Thoracic aorta (tissue), 2 donors: Measurements from ENCODE around the gene RMRP. TPM values are rescaled to one million over a fixed set of nuclear protein-coding genes. Genes with fewer than 3 reads are reported as not detected.

Experiments used
- ATAC-seq: fragments of 150-250 bp; one replicate; pipeline ENCODE4 v1.8.0; 2017; ENCODE audit warnings: low read depth; ENCODE audit not compliant: insufficient number of reproducible peaks, low FRiP score
- DNase-seq: peaks from one replicate; pipeline ENCODE4 v3.0.0-alpha.2; 2020; ENCODE audit warnings: low spot score
- H3K27ac ChIP-seq, 2 donors: fragments of 200-600 bp; sonication (generic); 1 replicate in 1 of 2; 2 replicates in 1 of 2; pipeline ENCODE4 v1.5.1; 2016; ENCODE audit warnings: mild to moderate bottlenecking in 2 of 2, moderate library complexity in 2 of 2
- H3K27me3 ChIP-seq: fragments of 200-600 bp; sonication (generic); replicated peaks from 2 replicates; pipeline ENCODE4 v1.6.0; 2016; ENCODE audit warnings: mild to moderate bottlenecking; ENCODE audit not compliant: insufficient read depth
- H3K36me3 ChIP-seq: fragments of 200-600 bp; sonication (generic); one replicate; pipeline ENCODE4 v1.5.1; 2016
- H3K4me1 ChIP-seq, 2 donors: fragments of 200-600 bp; sonication (generic); 1 replicate in 1 of 2; 2 replicates in 1 of 2; pipeline versions ENCODE4 v1.5.1 to v1.6.0; 2016; ENCODE audit warnings: low read depth in 2 of 2, mild to moderate bottlenecking in 1 of 2; ENCODE audit not compliant: control insufficient read depth in 1 of 2
- H3K4me3 ChIP-seq: fragments of 200-600 bp; sonication (generic); 2 replicates; pipeline ENCODE4 v1.5.1; 2016; ENCODE audit warnings: mild to moderate bottlenecking
- H3K9me3 ChIP-seq: fragments of 200-600 bp; sonication (generic); 2 replicates; pipeline ENCODE4 v1.5.1; 2016
- total RNA-seq, 2 donors: library from RNA; depleted of rRNA; stranded (reverse); fragments of >200 nt; gene quantifications; one replicate each; pipeline versions ENCODE4 v1.1.0 to v1.2.3, GENCODE V29; 2016
- TF ChIP-seq, protein P1 (sequence below): fragments of 200-600 bp; sonication (generic); IDR thresholded peaks from one replicate; pipeline ENCODE4 v1.5.1; 2019; ENCODE audit warnings: antibody characterized with exemption

Gene RMRP
- total RNA-seq, 2 donors from 2014 or later = 1,550 to 5,543 TPM

DNA sequence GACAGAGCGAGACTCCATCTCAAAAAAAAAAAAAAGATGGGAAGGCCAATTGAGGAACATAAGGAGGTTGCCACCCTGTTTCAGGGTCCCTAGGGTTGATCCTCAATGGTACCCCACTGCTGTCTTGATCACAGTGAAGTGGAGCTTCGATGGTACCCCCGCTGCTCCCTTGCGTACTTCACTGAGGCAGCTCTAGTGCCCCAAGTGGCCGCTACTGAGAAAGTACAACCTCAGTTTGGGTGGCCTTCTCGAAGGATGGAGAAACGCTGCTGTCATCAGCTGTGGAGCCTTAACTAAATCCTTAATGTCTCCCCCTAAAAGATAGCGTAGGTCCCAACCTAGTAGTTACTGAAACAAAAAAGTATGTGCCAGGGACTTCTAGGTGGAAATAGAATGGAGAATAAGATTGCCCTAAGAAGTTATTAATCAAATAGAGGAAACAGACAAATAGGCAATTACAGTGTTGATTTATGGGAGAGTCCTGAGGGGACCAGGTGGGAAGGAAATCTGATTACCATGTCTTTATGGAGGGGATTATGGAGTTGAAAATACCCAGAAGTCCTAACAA is 46.5 kb downstream of the RMRP start:
- H3K9me3 ChIP-seq = no peaks in the 10 kb centered on the region
- no peak for DNase-seq
- H3K4me1 ChIP-seq = peaks cover 7 to 10% of the 10 kb centered on the region in 2 donors
- ATAC-seq = no peak
- TF ChIP-seq, protein P1, sequence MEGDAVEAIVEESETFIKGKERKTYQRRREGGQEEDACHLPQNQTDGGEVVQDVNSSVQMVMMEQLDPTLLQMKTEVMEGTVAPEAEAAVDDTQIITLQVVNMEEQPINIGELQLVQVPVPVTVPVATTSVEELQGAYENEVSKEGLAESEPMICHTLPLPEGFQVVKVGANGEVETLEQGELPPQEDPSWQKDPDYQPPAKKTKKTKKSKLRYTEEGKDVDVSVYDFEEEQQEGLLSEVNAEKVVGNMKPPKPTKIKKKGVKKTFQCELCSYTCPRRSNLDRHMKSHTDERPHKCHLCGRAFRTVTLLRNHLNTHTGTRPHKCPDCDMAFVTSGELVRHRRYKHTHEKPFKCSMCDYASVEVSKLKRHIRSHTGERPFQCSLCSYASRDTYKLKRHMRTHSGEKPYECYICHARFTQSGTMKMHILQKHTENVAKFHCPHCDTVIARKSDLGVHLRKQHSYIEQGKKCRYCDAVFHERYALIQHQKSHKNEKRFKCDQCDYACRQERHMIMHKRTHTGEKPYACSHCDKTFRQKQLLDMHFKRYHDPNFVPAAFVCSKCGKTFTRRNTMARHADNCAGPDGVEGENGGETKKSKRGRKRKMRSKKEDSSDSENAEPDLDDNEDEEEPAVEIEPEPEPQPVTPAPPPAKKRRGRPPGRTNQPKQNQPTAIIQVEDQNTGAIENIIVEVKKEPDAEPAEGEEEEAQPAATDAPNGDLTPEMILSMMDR = peak; percentile 57
- no peaks in the 10 kb centered on the region for H3K27me3 ChIP-seq
- no peak overlapping the region for H3K27ac ChIP-seq
- peaks cover 24% of the 10 kb centered on the region for H3K36me3 ChIP-seq
- H3K4me3 ChIP-seq = no peak overlapping the region

DNA sequence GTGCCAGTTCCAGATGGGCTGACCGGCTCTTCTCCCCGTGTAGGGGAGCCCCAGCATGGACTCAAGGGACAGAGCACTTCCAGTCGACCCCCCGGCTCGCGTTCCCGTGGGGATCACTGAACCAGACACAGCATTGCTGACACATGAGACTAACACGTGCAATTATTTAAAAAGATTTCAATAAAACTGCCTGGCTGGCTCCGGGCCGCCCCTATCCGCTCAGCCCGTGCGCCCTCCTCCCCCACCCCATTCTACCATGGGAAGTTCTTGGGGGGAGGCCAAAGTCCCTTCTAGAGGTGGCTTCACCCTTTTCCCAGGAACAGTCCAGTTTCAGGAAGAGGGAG is 48.0 kb downstream of the RMRP start:
- Histone ChIP-seq H3K4me3 (no peak overlapping the region), H3K9me3 (no peaks in the 10 kb centered on the region), H3K27me3 (no peaks in the 10 kb centered on the region), H3K36me3 (peaks cover 24% of the 10 kb centered on the region), H3K4me1 (peaks cover 11 to 15% of the 10 kb centered on the region in 2 donors), H3K27ac (no peak overlapping the region)
- DNase-seq (no peak), ATAC-seq (no peak)
- TF ChIP-seq, protein P1 = no peak

DNA sequence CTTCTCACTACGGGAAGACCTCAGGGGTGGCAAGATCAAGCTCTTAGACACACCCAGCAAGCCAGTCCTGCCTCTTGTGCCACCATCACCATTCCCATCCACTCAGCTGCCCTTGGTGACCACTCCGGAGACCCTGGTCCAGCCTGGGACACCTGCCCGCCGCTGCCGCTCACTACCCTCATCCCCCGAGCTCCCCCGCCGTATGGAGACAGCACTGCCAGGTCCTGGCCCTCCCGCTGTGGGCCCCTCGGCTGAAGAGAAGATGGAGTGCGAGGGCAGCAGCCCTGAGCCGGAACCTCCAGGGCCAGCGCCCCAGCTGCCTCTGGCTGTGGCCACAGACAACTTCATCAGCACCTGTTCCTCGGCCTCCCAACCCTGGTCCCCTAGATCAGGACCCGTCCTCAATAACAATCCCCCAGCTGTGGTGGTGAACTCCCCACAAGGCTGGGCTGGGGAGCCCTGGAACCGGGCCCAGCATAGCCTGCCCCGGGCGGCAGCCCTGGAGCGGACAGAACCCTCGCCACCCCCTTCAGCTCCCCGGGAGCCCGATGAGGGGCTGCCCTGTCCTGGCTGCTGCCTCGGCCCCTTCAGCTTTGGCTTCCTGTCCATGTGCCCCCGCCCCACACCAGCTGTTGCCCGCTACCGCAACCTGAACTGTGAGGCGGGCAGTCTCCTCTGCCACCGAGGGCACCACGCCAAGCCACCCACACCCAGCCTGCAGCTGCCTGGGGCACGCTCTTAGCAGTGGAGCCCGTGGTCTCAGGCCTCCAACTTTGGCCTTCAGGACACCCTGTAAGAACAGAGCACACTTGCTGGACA is 48.6 kb downstream of the RMRP start:
- no peak for ATAC-seq
- H3K9me3 ChIP-seq = no peaks in the 10 kb centered on the region
- TF ChIP-seq, protein P1 = no peak
- H3K36me3 ChIP-seq = peaks cover 24% of the 10 kb centered on the region
- H3K4me3 ChIP-seq = no peak overlapping the region
- H3K27ac ChIP-seq = no peak overlapping the region
- H3K4me1 ChIP-seq = peaks cover 11 to 15% of the 10 kb centered on the region in 2 donors
- no peak for DNase-seq
- no peaks in the 10 kb centered on the region for H3K27me3 ChIP-seq

DNA sequence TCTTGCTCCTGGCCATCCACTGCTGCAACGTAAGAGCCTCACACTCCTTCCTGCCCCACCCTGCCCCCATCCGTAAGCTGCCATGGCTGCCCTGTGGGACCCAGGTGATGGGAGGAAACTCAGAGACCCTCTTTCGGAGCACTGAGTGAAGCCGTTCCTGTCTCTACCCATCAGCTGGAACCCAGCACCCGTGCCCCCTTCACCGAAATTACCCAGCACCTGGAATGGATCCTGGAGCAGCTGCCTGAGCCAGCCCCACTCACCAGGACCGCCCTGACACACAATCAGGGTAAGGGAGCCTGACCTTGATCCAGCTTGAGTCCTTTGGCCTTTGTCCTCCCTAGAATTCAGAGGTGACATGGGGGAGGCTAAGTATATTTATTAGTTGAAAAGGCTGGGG is 49.6 kb downstream of the RMRP start:
- H3K27ac ChIP-seq = no peak overlapping the region

More for the DNA sequence above, 49.6 kb downstream of the RMRP start:
- DNase-seq (no peak), ATAC-seq (no peak)
- Histone ChIP-seq H3K36me3 (peaks cover 24% of the 10 kb centered on the region), H3K4me3 (no peak overlapping the region), H3K27me3 (no peaks in the 10 kb centered on the region), H3K4me1 (peaks cover 13 to 17% of the 10 kb centered on the region in 2 donors), H3K9me3 (no peaks in the 10 kb centered on the region)
- TF ChIP-seq, protein P1 = no peak

Other genes starting within 250 kb of the RMRP start
- 100 to 1,000 TPM in 1 of 2 donors, 10 to 100 TPM in 1; 89.8 to 124 TPM for gene RUSC2, start 167.9 kb downstream of the RMRP start, total RNA-seq
- gene TESK1, start 52.8 kb downstream of the RMRP start, total RNA-seq = 10 to 100 TPM; 64.5 to 69.9 TPM
- 1 to 10 TPM; 2.2 to 9.9 TPM for gene CD72, start 39.6 kb downstream of the RMRP start, total RNA-seq
- gene SIT1, start 7.1 kb downstream of the RMRP start, total RNA-seq = under 1 TPM in 1 of 2 donors, not detected in 1; 0.68 TPM
- 10 to 100 TPM; 75.2 to 92.2 TPM for gene CCDC107, start 273 bp upstream of the RMRP start, total RNA-seq
- gene ARHGEF39, start 7.2 kb upstream of the RMRP start, total RNA-seq = 1 to 10 TPM in 1 of 2 donors, under 1 TPM in 1; 0.54 to 1.2 TPM
- 10 to 100 TPM in 1 of 2 donors, not detected in 1; 10.7 TPM for gene CA9, start 15.9 kb upstream of the RMRP start, total RNA-seq
- gene TPM2, start 31.9 kb upstream of the RMRP start, total RNA-seq = 1,000 to 10,000 TPM; 4,158 to 5,700 TPM
- 1,000 to 10,000 TPM in 1 of 2 donors, 100 to 1,000 TPM in 1; 889 to 1,019 TPM for gene TLN1, start 74.2 kb upstream of the RMRP start, total RNA-seq
- gene CREB3, start 74.6 kb upstream of the RMRP start, total RNA-seq = 10 to 100 TPM; 46.0 to 62.4 TPM
- 100 to 1,000 TPM in 1 of 2 donors, 10 to 100 TPM in 1; 75.8 to 115 TPM for gene GBA2, start 91.2 kb upstream of the RMRP start, total RNA-seq
- 10 to 100 TPM; 23.0 to 24.5 TPM for gene RGP1, start 91.3 kb upstream of the RMRP start, total RNA-seq
- not detected for gene MSMP, start 96.3 kb upstream of the RMRP start, total RNA-seq
- gene NPR2, start 133.6 kb upstream of the RMRP start, total RNA-seq = 10 to 100 TPM; 30.8 to 38.2 TPM
- 1 to 10 TPM in 1 of 2 donors, under 1 TPM in 1; 0.21 to 5.7 TPM for gene SPAG8, start 154.2 kb upstream of the RMRP start, total RNA-seq
- gene HINT2, start 157.0 kb upstream of the RMRP start, total RNA-seq = 10 to 100 TPM; 18.4 to 45.4 TPM
- gene FAM221B, start 170.7 kb upstream of the RMRP start, total RNA-seq = not detected
- 10 to 100 TPM; 14.6 to 24.2 TPM for gene TMEM8B, start 171.2 kb upstream of the RMRP start, total RNA-seq
- not detected for gene OR13J1, start 212.4 kb upstream of the RMRP start, total RNA-seq
- 10 to 100 TPM; 20.4 to 23.6 TPM for gene HRCT1, start 248.2 kb upstream of the RMRP start, total RNA-seq